Activated CD8-positive, alpha-beta memory T cell treated with anti-CD3 and anti-CD28 coated beads, Interleukin-2, amount 50 U/mL, for 24 hours (primary cell): ENCODE results near the gene EIF2B5.

Source experiments
- DNase-seq: peaks from one replicate; pipeline ENCODE4 v3.0.0-alpha.2; 2020; ENCODE audit errors: extremely low read depth

EIF2B5 gene

GRCh38 chr3:184173374-184173722, 38.2 kb downstream of the EIF2B5 start:
- DNase-seq, result no peak

DNA sequence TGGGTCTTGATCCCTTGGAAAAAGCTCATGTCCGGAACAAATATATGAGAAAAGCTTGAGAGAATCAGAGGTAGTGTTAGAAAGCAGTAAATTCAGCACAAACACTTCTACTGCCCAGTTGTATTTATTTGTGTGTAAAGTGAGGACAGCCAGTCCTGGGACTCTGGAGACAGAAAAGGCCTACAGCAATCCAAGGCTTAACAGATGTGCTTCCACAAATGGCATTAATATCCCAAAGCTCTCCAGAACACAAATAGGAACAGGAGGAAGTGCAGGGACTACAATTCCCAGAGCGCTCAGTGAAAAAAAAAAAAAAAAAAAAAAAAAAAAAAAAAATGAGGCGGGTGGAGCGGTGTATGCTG, 39.1 kb downstream of the EIF2B5 start:
- no peak for DNase-seq

DNA sequence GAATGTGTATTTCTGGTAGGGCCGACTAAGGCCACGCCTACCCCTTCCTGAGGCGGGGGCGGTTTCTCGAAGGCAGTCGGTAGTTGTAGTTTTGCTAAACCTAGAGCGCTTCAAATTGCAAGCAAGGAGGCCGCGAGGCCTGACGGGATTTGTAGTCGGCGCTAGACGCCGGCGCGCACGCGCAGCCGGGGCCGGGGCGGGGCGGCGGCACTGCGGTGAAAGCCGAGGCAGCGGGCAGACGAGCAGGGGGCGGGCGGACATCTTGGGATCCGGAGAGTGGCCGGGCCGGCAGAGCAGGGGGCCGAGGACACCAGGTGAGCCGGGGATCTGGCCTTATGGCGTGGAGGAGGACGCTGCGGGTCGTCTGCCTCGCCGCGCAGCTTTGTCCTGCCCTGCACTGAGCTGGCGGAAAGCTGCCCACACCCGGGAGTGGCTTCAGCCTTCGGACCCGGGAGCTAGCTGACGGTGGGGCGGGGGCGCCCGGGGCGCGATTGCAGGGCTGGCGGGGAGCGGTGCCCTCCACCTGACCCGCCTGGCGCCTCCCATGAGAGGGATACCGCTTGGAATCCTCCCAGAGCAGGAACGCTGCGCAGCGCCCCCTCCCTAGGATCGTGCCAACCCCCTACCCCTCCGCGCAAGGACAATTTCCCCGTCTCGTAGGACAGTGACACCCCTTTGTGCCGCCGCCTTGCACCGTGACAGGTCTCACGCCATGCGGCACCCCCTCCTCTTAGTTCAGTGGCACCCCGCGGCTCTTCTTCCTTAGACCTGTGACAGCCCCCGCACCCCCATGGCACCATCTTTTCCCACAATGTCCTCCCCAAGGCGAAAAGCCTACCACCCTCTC, 39.7 kb downstream of the EIF2B5 start, which contains the start of gene AP2M1:
TSS of gene AP2M1 (plus strand) at position 210 of the 847 bp plus-strand sequence. CDS start 2,139 bp downstream, outside the sequence.
- DNase-seq, result peak; percentile 90

DNA sequence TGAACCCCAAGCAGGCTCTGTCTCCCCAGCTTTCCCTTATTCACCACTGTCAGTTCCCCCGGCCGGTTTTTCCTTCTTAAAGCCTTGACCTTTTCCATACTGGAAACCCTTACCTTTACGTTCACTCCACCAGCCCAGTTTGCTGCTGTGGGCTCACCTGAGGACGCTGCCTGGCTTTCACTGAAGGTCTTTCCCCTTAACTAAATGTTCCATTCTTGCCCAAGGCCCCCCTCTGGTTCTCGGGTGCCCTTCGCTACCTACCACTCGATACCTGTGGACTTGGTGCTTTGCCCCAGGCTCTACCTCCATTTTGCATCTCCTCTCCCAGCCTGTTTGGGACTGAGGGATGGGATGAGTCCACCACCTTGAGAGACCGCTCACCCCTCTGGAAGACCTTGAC, 40.3 kb downstream of the EIF2B5 start:
- DNase-seq, result no peak

- DNase-seq, result no peak
Measured at GRCh38 chr3:184175981-184176376, 40.8 kb downstream of the EIF2B5 start.

GRCh38 chr3:184176377-184177330, 41.5 kb downstream of the EIF2B5 start:
- no peak for DNase-seq

- DNase-seq, result no peak
Measured at GRCh38 chr3:184177331-184177731, 42.2 kb downstream of the EIF2B5 start.

- no peak for DNase-seq
Measured at GRCh38 chr3:184177767-184178306, 42.7 kb downstream of the EIF2B5 start.

- no peak for DNase-seq
Measured at GRCh38 chr3:184178521-184179138, 43.5 kb downstream of the EIF2B5 start.

DNA sequence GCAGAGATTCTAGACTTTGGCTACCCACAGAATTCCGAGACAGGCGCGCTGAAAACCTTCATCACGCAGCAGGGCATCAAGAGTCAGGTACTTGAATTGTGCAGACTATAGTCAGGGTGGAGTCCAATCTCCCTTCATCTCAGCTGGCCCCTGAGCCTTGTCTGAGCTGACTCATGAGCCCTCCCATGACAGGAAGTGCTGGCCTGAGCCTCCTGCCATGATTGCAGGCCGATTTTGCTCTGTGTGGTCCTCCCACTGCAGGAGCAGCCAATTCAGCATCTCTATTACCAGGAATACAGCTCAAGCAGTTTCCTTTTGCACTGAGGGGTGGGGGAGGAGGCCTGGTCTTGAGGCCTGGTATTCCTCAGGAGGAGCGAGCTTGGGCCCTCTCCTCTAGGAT, 45.0 kb downstream of the EIF2B5 start:
- no peak for DNase-seq

DNA sequence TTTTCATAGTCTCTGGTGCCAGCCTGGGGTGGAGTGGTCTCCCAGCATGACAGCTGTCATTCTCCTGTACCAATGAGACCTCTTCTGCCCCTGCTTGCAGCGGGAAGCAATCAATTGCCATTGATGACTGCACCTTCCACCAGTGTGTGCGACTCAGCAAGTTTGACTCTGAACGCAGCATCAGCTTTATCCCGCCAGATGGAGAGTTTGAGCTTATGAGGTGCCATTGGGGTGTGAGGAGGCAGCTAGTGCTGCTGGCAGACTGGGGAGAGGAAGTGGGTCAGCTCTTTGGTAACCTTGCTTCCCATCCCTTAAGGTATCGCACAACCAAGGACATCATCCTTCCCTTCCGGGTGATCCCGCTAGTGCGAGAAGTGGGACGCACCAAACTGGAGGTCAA, 46.4 kb downstream of the EIF2B5 start:
- no peak for DNase-seq

- DNase-seq, result no peak
Measured at GRCh38 chr3:184183679-184184078, 48.5 kb downstream of the EIF2B5 start.

GRCh38 chr3:184184546-184185230, 49.5 kb downstream of the EIF2B5 start:
- no peak for DNase-seq

GRCh38 chr3:184185461-184186183, 50.5 kb downstream of the EIF2B5 start:
- DNase-seq, result peak; percentile 95

GRCh38 chr3:184186184-184186901, 51.2 kb downstream of the EIF2B5 start, which contains the start of gene ABCF3:
TSS of gene ABCF3 (plus strand) at chr3:184186199. CDS start at chr3:184186208, 9 bp downstream.
- DNase-seq, result no peak

DNA sequence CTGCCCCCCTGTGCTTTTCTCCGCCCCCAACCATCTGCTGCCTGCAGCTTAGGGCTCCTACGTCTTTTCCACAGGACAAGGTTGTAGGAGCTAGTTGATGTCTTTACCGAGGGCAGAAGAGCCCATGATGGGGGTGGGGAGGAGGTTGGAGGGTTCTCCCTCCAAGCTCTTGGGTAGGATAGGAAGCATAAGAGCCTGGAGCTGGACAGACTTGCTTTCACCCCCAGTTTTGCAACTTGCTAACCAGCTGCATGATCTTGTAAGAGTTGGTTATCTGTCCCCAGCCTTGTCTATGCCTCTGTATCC, 51.7 kb downstream of the EIF2B5 start:
- DNase-seq, result no peak

- DNase-seq, result no peak
Measured at GRCh38 chr3:184188080-184188479, 52.9 kb downstream of the EIF2B5 start.

DNA sequence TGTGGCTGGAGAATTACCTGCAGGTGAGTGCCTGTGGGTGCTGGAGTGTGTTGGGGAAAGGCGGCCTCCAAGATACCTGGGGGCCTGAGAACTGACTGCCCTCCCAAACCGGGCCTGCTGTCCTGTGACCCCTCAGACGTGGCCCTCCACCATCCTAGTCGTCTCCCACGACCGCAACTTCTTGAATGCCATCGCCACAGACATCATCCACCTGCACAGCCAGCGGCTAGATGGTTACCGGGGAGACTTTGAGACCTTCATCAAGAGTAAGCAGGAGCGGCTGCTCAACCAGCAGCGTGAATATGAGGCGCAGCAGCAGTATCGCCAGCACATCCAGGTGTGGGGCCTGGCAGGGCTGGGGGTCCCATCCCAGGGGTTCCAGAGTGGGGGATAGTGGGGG, 54.3 kb downstream of the EIF2B5 start:
- no peak for DNase-seq

DNA sequence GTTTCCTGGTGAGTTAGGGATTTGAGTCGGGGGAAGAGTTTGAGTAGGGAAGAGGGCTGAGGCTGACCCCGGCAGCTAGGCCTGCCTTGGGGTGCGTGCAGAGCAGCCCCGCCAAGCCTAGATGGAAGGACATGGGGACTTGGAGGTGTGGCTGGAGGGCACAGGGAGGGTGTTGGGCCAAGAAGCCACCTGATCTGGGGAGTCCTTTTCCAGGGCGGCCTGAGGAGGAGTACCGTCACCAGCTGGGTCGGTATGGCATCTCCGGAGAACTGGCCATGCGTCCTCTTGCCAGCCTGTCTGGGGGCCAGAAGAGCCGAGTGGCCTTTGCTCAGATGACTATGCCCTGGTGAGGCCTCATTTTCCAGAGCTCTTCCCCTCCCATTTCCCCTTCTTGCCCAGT, 57.7 kb downstream of the EIF2B5 start:
- no peak for DNase-seq

- no peak for DNase-seq
Measured at GRCh38 chr3:184193991-184194539, 58.9 kb downstream of the EIF2B5 start.
